K562 (cell line): ENCODE measurements around the gene TBX1. TPM values are rescaled to one million over a fixed set of nuclear protein-coding genes. Genes with fewer than 3 reads are reported as not detected.
A peak's percentile ranks its signal among the peaks of the same experiment; 100 is the strongest.

Experiments used
- CHCHD3 ChIP-seq: fragments of 250-450 bp; sonication (Bioruptor Pico); IDR thresholded peaks from 2 replicates; pipeline ENCODE4 v2.1.2; 2022; ENCODE audit warnings: mild to moderate bottlenecking
- ESRRB ChIP-seq: fragments of 250-450 bp; sonication (Bioruptor Pico); IDR thresholded peaks from 2 replicates; pipeline ENCODE4 v1.5.0; 2020; ENCODE audit warnings: mild to moderate bottlenecking, moderate library complexity, borderline replicate concordance
- ETV5 ChIP-seq: sonication (generic); formaldehyde crosslinking; IDR thresholded peaks from 2 replicates; pipeline ENCODE4 v1.4.0; 2020; ENCODE audit warnings: low read depth, mild to moderate bottlenecking, missing genetic modification reagents
- GABPB1 ChIP-seq: sonication (generic); formaldehyde crosslinking; IDR thresholded peaks from 2 replicates; pipeline ENCODE4 v1.8.0; 2022; ENCODE audit warnings: mild to moderate bottlenecking, missing genetic modification reagents
- MYC ChIP-seq, 2 experiments: fragments of 250-450 bp in 1 of 2; sonication (Bioruptor Pico) in 1 of 2; IDR thresholded peaks; 2 replicates each; pipeline versions ENCODE4 v1.5.1 to v1.6.1; 2012 to 2021; ENCODE audit warnings: low read depth in 2 of 2, borderline replicate concordance in 1 of 2, improper control_type of control experiment in 1 of 2, low read length in 1 of 2, mild to moderate bottlenecking in 1 of 2, moderate library complexity in 1 of 2
- PRMT5 ChIP-seq: sonication (generic); formaldehyde crosslinking; IDR thresholded peaks from 2 replicates; pipeline ENCODE4 v1.5.0; 2020; ENCODE audit warnings: missing genetic modification reagents
- RBBP5 ChIP-seq: fragments of 200-600 bp; sonication (generic); IDR thresholded peaks from 2 replicates; pipeline ENCODE4 v1.6.1; 2012; ENCODE audit warnings: borderline replicate concordance, mild to moderate bottlenecking, low read length, control low read depth, inconsistent platforms; ENCODE audit not compliant: insufficient read depth, poor library complexity, severe bottlenecking
- RFX1 ChIP-seq: fragments of 450-650 bp; IDR thresholded peaks from 2 replicates; pipeline ENCODE4 v1.6.1; 2016; ENCODE audit warnings: mild to moderate bottlenecking, moderate library complexity
- RFX5 ChIP-seq: IDR thresholded peaks from 2 replicates; pipeline ENCODE4 v1.6.1; 2011; ENCODE audit warnings: low read depth, mild to moderate bottlenecking, improper control_type of control experiment, low read length
- ZNF23 ChIP-seq: fragments of 250-450 bp; sonication (Bioruptor Pico); IDR thresholded peaks from 2 replicates; pipeline ENCODE4 v1.4.0; 2020; ENCODE audit warnings: mild to moderate bottlenecking
- ZNF707 ChIP-seq: fragments of 250-450 bp; sonication (Bioruptor Pico); conservative IDR thresholded peaks from 2 replicates; pipeline ENCODE4 v1.8.0; 2022; ENCODE audit warnings: inconsistent platforms, mild to moderate bottlenecking, moderate library complexity
- polyA plus RNA-seq, 8 experiments: library from polyadenylated mRNA; depleted of rRNA in 4 of 8; stranded (reverse) in 5 of 8; unstranded in 3 of 8; fragments of >200 nt; fragmentation: Nextera tagmentation in 2 of 8; fragmentation: Illumina TruSeq in 1 of 8; extraction: Ambion mirVana in 2 of 8; extraction: Trizol in 1 of 8; gene quantifications; 2 replicates each; pipeline versions ENCODE4 v1.2.1 to v1.2.3, GENCODE V29; 2011 to 2014; ENCODE audit warnings: inconsistent platforms in 1 of 8, missing spikeins in 1 of 8
- total RNA-seq, 7 experiments: library from RNA; depleted of rRNA in 6 of 7; stranded (reverse); fragments of >200 nt in 6 of 7; fragmentation: Illumina TruSeq in 2 of 7; extraction: Trizol in 2 of 7; gene quantifications; 2 replicates each; pipeline versions ENCODE4 v1.2.1 to v1.2.3, GENCODE V29; 2011 to 2021; ENCODE audit warnings: low replicate concordance in 1 of 7
- TF ChIP-seq, protein P1 (sequence below): fragments of 450-650 bp; IDR thresholded peaks from 2 replicates; pipeline ENCODE4 v1.6.1; 2016
- TF ChIP-seq, protein P2 (sequence below): fragments of 250-450 bp; sonication (Bioruptor Pico); IDR thresholded peaks from 2 replicates; pipeline ENCODE4 v1.4.0; 2020; ENCODE audit warnings: mild to moderate bottlenecking
- TF ChIP-seq, protein P3 (sequence below): IDR thresholded peaks from 2 replicates; pipeline ENCODE4 v1.6.1; 2012; ENCODE audit warnings: low read depth, low read length, improper control_type of control experiment, borderline replicate concordance
- TF ChIP-seq, protein P4 (sequence below), 2 experiments: fragments of 450-650 bp in 1 of 2; sonication (generic) in 1 of 2; formaldehyde crosslinking in 1 of 2; IDR thresholded peaks in 1 of 2; conservative IDR thresholded peaks in 1 of 2; 2 replicates each; pipeline versions ENCODE4 v1.6.1 to v1.8.1; 2016 to 2023; ENCODE audit warnings: mild to moderate bottlenecking in 2 of 2, moderate library complexity in 2 of 2, inconsistent platforms in 1 of 2, missing genetic modification reagents in 1 of 2

TBX1 gene
- total and polyA plus RNA-seq, 9 of the 15 experiments (the other 6 are each of a cell fraction or from before 2014, with no cell fraction given) = 0.07 to 35.0 (median 3.9) TPM

DNA sequence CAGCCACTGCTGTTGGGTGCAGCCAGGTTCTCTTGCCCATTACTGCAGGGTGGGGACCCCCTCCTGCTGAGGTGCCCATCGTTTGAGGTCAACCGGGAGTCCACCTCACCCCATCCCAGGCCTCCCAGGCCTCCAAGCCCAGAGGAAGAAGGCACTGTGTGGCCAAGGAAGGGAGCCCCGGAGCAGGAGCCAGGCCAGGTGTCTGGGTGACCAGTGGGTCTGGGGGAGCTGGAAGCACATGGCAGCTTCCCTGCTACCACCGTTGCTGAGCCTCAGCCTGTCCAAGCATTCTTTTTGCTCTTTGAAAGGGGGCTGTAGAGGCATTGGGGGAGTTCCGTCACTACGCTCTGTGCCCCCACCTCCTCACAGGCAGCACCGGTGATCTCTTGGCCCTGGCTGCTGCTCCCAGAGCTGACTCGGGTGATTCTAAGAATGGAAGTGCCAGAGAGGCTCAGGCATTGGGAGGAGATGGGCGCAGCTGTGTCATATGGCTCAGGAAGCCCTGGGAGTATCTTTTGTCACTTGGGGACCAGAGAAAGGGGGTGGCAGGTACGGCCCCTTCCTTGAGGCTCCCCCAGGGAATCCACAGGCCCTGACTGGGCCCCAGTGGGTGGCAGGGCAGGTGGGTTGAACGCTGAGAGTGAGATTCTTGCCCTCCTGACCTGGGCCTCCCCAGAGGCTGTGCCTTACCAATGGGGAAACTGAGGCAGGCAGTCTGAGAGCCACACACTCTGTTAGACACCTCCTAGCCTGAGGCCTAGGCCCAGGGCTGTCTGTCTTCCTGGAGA lies 44.3 kb upstream of the TBX1 start (continued):
- TF ChIP-seq, protein P1, sequence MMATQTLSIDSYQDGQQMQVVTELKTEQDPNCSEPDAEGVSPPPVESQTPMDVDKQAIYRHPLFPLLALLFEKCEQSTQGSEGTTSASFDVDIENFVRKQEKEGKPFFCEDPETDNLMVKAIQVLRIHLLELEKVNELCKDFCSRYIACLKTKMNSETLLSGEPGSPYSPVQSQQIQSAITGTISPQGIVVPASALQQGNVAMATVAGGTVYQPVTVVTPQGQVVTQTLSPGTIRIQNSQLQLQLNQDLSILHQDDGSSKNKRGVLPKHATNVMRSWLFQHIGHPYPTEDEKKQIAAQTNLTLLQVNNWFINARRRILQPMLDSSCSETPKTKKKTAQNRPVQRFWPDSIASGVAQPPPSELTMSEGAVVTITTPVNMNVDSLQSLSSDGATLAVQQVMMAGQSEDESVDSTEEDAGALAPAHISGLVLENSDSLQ = no peak
- TF ChIP-seq, protein P2, sequence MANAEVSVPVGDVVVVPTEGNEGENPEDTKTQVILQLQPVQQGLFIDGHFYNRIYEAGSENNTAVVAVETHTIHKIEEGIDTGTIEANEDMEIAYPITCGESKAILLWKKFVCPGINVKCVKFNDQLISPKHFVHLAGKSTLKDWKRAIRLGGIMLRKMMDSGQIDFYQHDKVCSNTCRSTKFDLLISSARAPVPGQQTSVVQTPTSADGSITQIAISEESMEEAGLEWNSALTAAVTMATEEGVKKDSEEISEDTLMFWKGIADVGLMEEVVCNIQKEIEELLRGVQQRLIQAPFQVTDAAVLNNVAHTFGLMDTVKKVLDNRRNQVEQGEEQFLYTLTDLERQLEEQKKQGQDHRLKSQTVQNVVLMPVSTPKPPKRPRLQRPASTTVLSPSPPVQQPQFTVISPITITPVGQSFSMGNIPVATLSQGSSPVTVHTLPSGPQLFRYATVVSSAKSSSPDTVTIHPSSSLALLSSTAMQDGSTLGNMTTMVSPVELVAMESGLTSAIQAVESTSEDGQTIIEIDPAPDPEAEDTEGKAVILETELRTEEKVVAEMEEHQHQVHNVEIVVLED (CRISPR knock-in tag) = no peak
- TF ChIP-seq RBBP5 = peak; percentile 69
- 0 out of 2 replicates have a peak, but pooled peaks have one; percentile 16 for TF ChIP-seq CHCHD3 (CRISPR knock-in tag)
- TF ChIP-seq, protein P3, sequence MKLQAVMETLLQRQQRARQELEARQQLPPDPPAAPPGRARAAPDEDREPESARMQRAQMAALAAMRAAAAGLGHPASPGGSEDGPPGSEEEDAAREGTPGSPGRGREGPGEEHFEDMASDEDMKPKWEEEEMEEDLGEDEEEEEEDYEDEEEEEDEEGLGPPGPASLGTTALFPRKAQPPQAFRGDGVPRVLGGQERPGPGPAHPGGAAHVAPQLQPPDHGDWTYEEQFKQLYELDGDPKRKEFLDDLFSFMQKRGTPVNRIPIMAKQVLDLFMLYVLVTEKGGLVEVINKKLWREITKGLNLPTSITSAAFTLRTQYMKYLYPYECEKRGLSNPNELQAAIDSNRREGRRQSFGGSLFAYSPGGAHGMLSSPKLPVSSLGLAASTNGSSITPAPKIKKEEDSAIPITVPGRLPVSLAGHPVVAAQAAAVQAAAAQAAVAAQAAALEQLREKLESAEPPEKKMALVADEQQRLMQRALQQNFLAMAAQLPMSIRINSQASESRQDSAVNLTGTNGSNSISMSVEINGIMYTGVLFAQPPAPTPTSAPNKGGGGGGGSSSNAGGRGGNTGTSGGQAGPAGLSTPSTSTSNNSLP = no peak
- TF ChIP-seq, protein P4, sequence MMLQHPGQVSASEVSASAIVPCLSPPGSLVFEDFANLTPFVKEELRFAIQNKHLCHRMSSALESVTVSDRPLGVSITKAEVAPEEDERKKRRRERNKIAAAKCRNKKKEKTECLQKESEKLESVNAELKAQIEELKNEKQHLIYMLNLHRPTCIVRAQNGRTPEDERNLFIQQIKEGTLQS (IDR thresholded peaks at IDR 0.05) = no peak
- TF ChIP-seq, protein P4 (CRISPR knock-in tag; conservative IDR thresholded peaks at IDR 0.05) = 0 out of 2 replicates have a peak, but pooled peaks have one; percentile 49
- TF ChIP-seq ESRRB (CRISPR knock-in tag) = no peak
- no peak for TF ChIP-seq RFX5
- TF ChIP-seq PRMT5 (CRISPR knock-in tag) = no peak
- no peak for TF ChIP-seq RFX1
- no peak for TF ChIP-seq GABPB1 (CRISPR knock-in tag)
- TF ChIP-seq ZNF707 (CRISPR knock-in tag) = no peak
- no peak for TF ChIP-seq MYC (IDR thresholded peaks at IDR 0.05; ENCODE audit: low read depth, low read length)
- peak; percentile 46; the same call in 1 of the 2 replicates for TF ChIP-seq MYC (CRISPR knock-in tag; IDR thresholded peaks at IDR 0.05; ENCODE audit: borderline replicate concordance, low read depth)
- TF ChIP-seq ZNF23 (CRISPR knock-in tag) = no peak
- TF ChIP-seq ETV5 (CRISPR knock-in tag) = no peak
